Measurements from ENCODE around the gene GABRD. TPM values are rescaled to one million over a fixed set of nuclear protein-coding genes. Genes with fewer than 3 reads are reported as not detected.

The GABRD gene
- polyA plus RNA-seq, 5 donors = 7.4 to 17.2 (median 8.5) TPM

GRCh38 chr1:2052054-2052679 is 33.0 kb downstream of the GABRD start:
- DNase-seq = no peak

- DNase-seq = no peak
Measured at GRCh38 chr1:2052756-2053155, 33.6 kb downstream of the GABRD start.

- DNase-seq = no peak
Measured at GRCh38 chr1:2053217-2053616, 34.1 kb downstream of the GABRD start.

GRCh38 chr1:2053784-2054376 is 34.7 kb downstream of the GABRD start:
- DNase-seq = no peak

- DNase-seq = no peak
Measured at GRCh38 chr1:2054560-2054959, 35.4 kb downstream of the GABRD start.

GRCh38 chr1:2055911-2056575 is 36.9 kb downstream of the GABRD start:
- DNase-seq = no peak

GRCh38 chr1:2056955-2057590 is 37.9 kb downstream of the GABRD start:
- no peak for DNase-seq

- no peak for DNase-seq
Measured at GRCh38 chr1:2059290-2059953, 40.3 kb downstream of the GABRD start.

- DNase-seq = no peak
Measured at GRCh38 chr1:2060072-2060471, 40.9 kb downstream of the GABRD start.

GRCh38 chr1:2060535-2060934 is 41.4 kb downstream of the GABRD start:
- no peak for DNase-seq

- DNase-seq = no peak
Measured at GRCh38 chr1:2061065-2061778, 42.1 kb downstream of the GABRD start.

GRCh38 chr1:2065699-2066098 is 46.6 kb downstream of the GABRD start:
- DNase-seq = no peak

- DNase-seq = no peak
Measured at GRCh38 chr1:2067393-2067792, 48.2 kb downstream of the GABRD start.

GRCh38 chr1:2067981-2068380 is 48.8 kb downstream of the GABRD start:
- DNase-seq = no peak

GRCh38 chr1:2068951-2069350 is 49.8 kb downstream of the GABRD start:
- DNase-seq = no peak

- DNase-seq = no peak
Measured at GRCh38 chr1:2070016-2070415, 50.9 kb downstream of the GABRD start.

GRCh38 chr1:2070800-2071530 is 51.8 kb downstream of the GABRD start:
- no peak for DNase-seq

- no peak for DNase-seq
Measured at GRCh38 chr1:2072109-2072806, 53.1 kb downstream of the GABRD start.

- no peak for DNase-seq
Measured at GRCh38 chr1:2072891-2073290, 53.7 kb downstream of the GABRD start.
